ENCODE measurements around the gene HINT3.

DNA sequence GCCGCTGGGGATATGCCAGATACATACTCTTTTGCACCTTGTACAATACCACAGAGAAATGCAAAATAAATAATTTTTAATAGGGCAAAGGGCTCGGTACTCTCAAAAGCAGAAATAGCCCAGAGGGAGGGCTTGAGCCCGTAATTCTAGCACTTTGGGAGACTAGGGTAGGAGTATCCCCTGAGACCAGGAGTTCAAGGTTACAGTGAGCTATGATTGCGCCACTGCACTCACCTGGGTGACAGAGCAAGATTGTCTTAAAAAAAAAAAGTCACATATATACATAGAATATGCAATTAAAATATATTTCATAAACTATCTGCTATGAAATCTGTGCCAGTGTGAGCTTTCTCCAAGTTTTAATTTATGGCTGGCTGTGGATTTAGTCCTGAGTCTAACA lies 29.0 kb downstream of the HINT3 start:
- TF ChIP-seq, protein P1, sequence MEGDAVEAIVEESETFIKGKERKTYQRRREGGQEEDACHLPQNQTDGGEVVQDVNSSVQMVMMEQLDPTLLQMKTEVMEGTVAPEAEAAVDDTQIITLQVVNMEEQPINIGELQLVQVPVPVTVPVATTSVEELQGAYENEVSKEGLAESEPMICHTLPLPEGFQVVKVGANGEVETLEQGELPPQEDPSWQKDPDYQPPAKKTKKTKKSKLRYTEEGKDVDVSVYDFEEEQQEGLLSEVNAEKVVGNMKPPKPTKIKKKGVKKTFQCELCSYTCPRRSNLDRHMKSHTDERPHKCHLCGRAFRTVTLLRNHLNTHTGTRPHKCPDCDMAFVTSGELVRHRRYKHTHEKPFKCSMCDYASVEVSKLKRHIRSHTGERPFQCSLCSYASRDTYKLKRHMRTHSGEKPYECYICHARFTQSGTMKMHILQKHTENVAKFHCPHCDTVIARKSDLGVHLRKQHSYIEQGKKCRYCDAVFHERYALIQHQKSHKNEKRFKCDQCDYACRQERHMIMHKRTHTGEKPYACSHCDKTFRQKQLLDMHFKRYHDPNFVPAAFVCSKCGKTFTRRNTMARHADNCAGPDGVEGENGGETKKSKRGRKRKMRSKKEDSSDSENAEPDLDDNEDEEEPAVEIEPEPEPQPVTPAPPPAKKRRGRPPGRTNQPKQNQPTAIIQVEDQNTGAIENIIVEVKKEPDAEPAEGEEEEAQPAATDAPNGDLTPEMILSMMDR (IDR thresholded peaks at IDR 0.05; ENCODE audit: extremely low read depth in 1 of 2, insufficient read depth in 1 of 2, low read depth in 1 of 2, low read length in 2 of 2), result no peak
- TF ChIP-seq POLR2AphosphoS5 (IDR thresholded peaks at IDR 0.05; ENCODE audit: insufficient read depth, low read depth, low read length) (no peak), POLR2A (IDR thresholded peaks at IDR 0.05; ENCODE audit: low read depth, low read length) (no peak)
- TF ChIP-seq, protein P2, sequence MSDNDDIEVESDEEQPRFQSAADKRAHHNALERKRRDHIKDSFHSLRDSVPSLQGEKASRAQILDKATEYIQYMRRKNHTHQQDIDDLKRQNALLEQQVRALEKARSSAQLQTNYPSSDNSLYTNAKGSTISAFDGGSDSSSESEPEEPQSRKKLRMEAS (IDR thresholded peaks at IDR 0.05; ENCODE audit: insufficient read depth, insufficient read length), result no peak

All from endothelial cell of umbilical vein (primary cell).